GM21381 (cell line): ENCODE measurements around the gene TXNDC9.
"Not testable (repeated sequence)": the region's sequence is repeated elsewhere in the genome, so short reads cannot be mapped to it uniquely, and the experiment has no call there.

Experiments used
- ATAC-seq: cut with Tn5 transposase; IDR thresholded peaks from one replicate; pipeline ENCODE4 v1.9.1; 2021; ENCODE audit warnings: mild to moderate bottlenecking, moderate library complexity; ENCODE audit not compliant: unreplicated experiment

TXNDC9 gene

GRCh38 chr2:99335911-99336803, at the start of gene TXNDC9:
TXNDC9 (minus strand) TSS chr2:99336333; CDS start chr2:99333210, 3,123 bp downstream.
- peak; percentile 69 for ATAC-seq

DNA sequence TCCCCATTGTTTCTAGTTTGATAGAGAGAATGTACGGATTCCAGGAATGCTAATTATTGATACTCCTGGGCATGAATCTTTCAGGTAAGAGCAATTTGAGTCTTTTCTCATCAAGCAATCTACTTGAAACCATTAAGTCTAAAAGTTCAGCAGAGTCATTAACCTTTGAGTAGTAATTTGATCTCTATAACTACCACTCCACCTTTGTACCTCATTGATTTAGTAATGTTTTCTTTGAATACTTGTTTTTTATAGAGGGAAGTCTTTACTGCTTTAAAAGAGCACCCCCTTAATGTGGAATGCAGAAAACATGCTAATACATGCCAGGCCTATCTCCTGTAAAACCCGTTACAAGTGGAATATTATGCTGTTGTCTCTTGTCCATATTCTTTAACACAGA, 46.0 kb upstream of the TXNDC9 start:
- no peak for ATAC-seq

DNA sequence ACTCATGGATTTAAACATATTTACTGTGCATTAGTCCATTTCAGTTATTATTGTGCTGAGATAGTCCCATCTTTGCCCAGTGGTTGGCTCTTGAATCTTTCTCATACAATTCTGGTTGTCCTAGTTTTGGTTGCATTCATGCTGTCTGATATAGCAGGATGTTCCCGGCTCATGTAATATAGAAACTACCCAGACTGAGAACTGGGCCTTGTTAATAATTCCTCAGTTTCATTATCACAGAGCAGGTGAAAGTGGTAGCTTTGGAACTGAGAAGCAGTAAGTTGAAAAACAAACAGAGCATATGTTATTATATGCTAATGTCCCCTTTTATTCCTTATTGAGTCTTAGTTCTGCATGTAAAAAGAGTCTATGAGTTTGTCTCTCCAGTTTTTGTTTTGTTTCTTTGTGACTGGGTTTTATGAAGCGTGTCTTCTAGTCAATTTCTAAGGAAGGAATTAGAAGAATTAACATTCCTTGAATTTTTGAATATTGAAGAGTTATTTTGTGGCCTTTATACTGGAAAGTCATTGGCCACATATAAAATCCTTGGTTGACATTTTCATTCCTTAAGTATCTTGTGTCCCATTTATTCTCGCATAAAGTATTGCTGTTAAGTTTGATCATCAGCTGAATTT, 44.4 kb upstream of the TXNDC9 start:
- no peak for ATAC-seq

GRCh38 chr2:99377879-99378278, 41.7 kb upstream of the TXNDC9 start:
- ATAC-seq: no peak

DNA sequence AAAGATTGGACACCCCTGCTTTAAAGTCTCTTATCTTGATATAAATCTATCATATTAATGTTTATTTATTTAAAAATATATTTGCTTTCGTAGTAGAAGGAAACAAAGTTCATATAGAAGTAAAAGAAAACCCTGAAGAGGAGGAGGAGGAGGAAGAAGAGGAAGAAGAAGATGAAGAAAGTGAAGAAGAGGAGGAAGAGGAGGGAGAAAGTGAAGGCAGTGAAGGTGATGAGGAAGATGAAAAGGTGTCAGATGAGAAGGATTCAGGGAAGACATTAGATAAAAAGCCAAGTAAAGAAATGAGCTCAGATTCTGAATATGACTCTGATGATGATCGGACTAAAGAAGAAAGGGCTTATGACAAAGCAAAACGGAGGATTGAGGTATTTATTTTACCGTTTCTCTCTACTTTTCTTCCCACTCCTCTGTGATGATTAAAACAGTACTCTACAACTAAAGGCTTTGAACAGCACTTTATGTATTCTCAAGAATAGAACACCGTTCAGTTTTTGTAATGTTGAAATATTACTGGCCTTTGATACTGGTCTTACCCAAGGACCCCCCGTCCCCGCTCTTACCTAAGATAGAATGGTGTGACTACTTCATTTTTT, 40.2 kb upstream of the TXNDC9 start:
- no peak for ATAC-seq

GRCh38 chr2:99374747-99375146, 38.6 kb upstream of the TXNDC9 start:
- ATAC-seq: no peak

DNA sequence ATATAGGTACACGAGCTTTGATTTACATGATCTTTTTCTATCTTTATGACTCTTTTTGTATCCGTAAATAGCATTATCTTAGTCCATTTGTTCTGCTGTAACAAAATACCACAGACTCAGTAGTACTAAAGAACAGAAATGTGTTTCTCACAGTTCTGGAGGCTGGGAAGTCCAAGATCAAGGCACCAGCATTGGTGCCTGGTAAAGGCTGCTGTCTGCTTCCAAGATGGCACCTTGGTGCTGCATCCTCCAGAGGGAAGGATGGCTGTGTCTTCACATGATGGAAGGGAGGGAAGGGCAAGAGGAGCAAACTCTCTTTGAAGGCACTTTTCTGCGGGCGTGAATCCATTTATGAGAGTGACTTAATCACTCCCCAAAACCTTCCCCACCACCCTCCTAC, 37.0 kb upstream of the TXNDC9 start:
- ATAC-seq: no peak

GRCh38 chr2:99368854-99369253, 32.7 kb upstream of the TXNDC9 start:
- ATAC-seq: not testable (repeated sequence)

- ATAC-seq: no peak
These were observed 29.5 kb upstream of the TXNDC9 start for GRCh38 chr2:99365661-99366060.

DNA sequence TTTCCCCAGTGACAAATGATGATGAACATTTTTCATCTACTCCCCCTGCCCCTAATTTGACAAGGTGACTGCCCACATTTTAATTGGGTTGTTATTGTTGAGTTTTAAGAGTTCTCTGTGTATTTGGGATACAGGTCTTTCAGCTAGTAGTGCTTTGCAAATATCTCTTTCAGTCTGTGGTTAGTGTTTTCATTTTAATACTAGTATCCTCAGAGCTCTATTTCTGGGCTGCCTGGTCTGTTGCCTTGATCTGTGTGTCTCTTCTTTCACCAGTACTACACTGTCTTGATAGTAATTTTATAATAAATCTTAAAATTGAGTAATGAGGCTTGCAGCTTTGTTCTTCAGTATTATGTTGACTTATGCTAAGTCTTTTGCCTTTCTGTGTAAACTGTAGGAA, 20.7 kb upstream of the TXNDC9 start:
- ATAC-seq: no peak

DNA sequence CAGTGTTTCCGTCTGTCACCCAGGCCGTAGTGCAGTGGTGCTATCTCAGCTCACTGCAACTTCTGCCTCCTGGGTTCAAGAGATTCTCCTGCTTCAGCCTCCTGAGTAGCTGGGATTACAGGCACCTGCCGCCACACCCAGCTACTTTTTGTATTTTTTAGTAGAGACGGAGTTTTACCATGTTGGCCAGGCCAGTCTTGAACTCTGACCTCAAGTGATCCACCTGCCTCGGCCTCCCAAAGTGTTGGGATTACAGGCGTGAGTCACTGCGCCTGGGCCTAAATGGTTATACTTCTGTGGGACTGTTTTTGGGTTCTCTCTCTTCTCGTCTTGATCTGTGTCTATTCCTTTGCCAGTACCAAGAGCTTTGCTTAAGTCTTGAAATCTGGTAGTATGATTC, 18.7 kb upstream of the TXNDC9 start:
- ATAC-seq: not testable (repeated sequence)

- ATAC-seq: no peak
These were observed 17.9 kb upstream of the TXNDC9 start for GRCh38 chr2:99354070-99354469.

GRCh38 chr2:99350194-99350593, 14.1 kb upstream of the TXNDC9 start:
- no peak for ATAC-seq

DNA sequence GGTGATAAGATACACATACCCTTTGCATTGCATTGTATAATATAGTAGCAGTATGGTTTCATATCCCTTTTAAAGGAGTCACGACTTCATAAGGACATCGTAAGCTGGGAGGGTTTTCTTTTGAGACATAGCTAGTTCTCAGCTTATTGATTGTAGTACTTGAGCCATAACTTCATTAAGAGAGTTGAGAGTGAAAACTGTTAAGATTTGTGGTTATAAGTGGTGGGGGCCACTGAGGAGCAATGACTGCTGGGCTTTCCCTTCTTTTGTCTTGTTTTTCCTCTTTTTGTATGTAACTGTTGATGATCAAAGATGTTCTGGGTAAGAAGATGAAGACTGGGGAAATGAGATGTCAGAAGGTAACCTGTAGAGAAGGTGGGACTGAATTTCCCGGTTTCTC, 12.0 kb upstream of the TXNDC9 start:
- no peak for ATAC-seq

- no peak for ATAC-seq
These were observed 10.1 kb upstream of the TXNDC9 start for GRCh38 chr2:99346218-99346617.

DNA sequence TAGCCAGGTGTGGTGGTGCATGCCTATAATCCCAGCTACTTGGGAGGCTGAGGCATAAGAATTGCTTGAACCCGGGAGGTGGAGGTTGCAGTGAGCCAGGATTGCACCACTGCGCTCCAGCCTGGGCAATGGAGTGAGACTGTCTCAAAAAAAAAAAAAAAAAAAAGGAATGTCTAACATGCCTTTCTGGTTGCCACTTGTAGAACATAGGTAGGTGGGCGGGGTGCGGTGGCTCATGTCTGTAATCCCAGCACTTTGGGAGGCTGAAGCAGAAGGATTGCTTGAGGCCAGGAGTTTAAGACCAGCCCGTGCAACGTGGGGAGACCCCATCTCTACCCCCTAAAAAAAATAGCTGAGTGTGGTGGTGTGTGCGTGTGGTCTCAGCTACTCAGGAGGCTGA, 9.3 kb upstream of the TXNDC9 start:
- not testable (repeated sequence) for ATAC-seq

- ATAC-seq: no peak
These were observed 6.4 kb upstream of the TXNDC9 start for GRCh38 chr2:99342536-99342935.

GRCh38 chr2:99340669-99341236, 4.6 kb upstream of the TXNDC9 start:
- ATAC-seq: no peak

GRCh38 chr2:99338029-99338585, 2.0 kb upstream of the TXNDC9 start:
- ATAC-seq: no peak

DNA sequence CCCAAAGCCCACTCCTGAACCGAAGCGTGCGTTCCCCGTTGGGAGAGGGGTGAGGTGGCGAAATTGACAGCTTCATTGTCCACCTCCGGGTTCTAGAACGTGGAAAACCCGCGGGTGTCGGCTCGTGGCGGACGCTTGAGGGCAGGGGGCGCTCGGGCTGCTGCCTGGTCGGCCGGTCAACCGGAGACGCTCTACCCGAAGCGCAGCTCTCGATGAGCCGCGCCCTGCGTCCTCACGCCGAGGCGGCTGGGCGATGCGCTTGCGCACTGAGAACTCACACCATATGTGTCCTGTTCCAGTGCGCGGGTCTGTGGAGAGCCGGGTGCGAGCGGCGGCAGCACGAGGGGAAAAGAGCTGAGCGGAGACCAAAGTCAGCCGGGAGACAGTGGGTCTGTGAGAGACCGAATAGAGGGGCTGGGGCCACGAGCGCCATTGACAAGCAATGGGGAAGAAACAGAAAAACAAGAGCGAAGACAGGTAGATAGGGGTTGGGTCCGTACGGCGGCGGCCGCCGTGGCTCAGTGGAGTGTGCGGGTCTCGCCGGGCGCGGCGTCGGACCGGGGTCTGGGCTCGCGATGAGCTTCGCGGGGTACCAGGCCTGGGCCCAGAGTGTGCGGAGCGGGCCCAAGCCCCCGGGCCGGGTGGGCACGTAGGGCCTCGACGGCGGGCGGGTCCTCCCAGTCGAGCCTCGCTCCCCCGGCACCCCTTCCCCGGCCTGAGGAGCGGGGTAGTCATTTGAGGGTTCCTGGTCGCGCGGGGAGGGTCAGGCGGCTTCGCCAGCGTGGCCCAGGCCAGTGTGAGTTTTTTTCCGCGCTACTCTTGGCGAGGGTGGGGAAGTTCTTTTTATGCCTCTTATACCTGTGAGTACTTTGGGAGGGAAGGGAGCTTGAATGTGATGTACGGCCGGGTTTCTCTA, 1.2 kb upstream of the TXNDC9 start, which contains the start of gene EIF5B:
Gene EIF5B, plus strand, starts transcription at position 277 of the 916 bp plus-strand sequence. Its CDS starts 166 bp downstream, at position 443.
- ATAC-seq: peak; percentile 60
